GM19025 (cell line): Measurements from ENCODE around the gene GATAD2B.
"Not testable (repeated sequence)": the region's sequence is repeated elsewhere in the genome, so short reads cannot be mapped to it uniquely, and the experiment has no call there.

Experiments
- ATAC-seq: cut with Tn5 transposase; IDR thresholded peaks from one replicate; pipeline ENCODE4 v1.9.1; 2021; ENCODE audit warnings: mild to moderate bottlenecking, low read depth, moderate library complexity; ENCODE audit not compliant: unreplicated experiment

Gene GATAD2B

DNA sequence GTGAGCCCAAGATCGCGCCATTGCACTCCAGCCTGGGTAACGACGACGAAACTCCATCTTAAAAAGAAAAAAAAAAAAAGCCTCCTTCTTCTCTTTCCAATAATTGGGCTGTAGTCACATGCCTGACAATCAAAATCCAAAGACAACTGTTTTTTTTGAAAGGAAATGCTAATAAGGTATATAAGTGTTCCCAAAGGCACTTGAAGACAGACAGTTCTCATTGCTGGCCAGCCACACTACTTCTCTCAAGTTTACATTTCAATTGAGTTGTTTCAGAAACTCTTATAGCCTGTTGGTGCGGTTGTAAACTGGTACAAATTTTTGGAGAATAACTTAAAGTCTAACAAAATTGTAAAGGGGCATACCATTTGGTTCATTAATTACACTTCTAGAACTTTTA, 23.3 kb downstream of the GATAD2B start:
- ATAC-seq: no peak

DNA sequence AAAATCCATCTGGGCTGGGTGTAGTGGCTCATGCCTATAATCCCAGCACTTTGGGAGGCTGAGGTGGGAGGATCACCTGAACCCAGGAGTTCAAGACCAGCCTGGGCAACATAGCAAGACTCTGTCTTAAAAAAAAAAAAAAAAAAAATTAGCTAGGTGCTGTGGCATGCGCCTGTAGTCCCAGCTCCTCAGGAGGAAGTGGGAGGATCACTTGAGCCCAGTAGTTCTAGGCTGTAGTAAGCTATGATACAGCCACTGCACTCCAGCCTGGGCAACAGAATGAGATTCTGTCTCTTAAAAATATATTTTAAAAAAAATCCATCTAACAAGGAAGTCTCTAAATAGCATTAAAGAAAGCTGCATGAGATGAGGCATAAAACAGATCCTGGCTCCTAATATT, 26.9 kb downstream of the GATAD2B start:
- not testable (repeated sequence) for ATAC-seq

DNA sequence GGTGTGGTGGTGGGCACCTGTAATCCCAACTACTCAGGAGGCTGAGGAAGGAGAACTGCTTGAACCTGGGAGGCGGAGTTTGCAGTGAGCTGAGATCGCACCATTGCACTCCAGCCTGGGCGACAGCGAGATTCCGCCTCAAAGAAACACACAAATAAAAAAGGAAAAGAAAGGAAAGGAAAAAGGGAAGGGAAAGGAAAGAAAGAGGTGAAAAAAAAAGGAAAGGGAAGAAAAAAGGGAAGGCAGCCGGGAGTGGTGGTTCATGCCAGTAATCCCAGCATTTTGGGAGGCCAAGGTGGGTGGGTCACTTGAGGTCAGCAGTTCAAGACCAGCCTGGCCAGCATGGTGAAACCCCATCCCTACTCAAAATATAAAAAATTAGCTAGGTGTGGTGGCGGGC, 31.7 kb downstream of the GATAD2B start:
- ATAC-seq: not testable (repeated sequence)

DNA sequence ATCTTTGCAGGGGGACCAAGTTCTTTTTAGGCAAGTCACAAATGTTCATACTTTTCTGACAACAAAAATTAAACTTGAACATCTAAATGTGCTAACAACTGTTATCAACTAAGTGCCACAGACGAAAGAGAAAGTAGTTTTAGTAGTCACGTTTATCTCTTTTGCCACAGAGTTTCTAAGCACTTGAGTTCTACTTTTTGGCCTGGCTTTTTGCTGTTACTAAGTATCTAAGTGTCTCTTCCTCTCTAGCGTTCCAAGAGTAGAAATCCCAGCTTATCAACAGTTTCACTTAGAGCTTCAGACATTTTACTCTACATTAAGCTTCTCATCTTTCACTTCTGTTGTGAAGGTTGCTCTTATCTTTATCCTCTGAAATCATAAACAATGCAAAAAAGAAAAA, 34.2 kb downstream of the GATAD2B start:
- no peak for ATAC-seq

DNA sequence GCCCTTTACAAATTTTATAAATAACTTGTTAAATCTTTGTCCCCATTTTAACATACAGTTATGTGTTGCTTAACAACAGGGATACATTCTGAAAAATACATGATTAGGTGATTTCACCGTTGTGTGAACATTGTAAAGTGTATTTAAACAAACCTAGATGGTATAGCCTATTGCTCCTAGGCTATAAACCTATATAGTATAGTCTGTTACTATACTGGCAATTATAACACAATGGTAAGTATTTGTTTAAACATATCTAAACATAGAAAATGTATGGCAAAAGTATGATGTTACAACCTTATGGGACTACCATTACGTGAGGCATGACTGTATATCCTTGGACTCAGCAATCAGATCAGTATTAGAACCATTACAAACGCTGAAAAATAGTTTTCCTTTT, 36.6 kb downstream of the GATAD2B start:
- no peak for ATAC-seq

DNA sequence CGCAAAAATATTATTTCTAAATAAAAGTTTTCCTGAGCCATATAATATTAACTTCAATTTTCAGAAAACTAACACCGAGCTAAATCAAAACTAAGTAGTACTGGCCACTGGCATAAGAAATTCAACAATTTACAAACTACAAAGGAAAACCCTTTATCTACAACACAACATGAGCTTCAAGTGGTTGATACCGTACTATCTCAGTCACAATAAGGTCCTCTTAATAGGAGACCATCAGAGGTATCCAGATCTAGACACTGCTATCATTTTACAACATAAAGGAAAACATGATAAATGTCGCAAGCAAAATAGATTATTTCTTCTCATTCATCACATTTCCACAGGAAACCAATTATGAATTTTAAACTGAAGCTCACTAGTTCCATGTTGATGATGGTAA, 39.5 kb downstream of the GATAD2B start:
- ATAC-seq: no peak

DNA sequence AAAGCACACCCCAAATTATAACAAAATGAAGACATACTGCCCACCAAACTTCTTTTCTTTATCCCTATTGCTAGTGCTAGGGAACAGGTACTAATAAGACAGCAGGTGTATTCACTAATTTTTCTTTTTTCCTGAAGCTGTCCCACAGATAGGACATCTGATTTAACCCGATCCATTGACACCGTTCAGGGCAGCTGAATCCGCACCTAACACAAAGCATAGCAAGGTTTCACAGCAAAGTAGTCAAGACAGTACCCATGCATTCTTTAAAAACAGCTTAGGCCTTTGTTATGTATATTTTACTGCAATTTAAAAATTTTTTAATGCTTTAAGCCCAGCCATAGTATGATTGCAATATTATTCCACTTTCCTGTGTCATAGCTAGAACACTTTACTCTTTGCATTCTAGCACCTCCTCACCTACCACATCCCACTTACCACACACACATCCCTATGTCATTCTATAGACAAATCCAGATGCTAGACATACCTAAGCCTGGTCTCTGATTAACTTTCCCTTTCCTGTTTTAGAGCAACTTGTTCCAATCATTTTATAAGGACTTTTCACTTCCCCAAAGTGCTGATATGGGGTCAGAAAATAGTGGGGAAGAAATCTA, 40.4 kb downstream of the GATAD2B start:
- ATAC-seq: no peak

DNA sequence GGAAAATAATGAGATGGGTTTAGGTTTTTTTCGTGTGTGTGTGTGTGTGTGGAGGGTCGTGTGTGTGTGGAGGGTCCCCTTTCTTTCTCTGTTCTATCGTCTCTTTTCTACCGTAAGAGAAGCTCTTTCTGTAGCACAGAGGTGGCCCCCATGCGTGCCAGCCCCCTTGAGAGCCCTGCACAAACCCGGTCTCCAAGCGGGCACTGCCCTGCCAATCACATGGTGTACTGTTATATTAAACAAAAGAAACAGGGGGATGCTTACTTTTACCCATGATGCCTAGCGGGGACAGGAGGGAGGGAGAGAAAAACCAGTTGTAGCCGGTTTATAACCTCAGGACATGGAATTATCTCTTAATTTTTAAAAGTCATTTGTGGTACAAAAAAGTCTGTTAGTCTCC, 41.0 kb downstream of the GATAD2B start:
- no peak for ATAC-seq

DNA sequence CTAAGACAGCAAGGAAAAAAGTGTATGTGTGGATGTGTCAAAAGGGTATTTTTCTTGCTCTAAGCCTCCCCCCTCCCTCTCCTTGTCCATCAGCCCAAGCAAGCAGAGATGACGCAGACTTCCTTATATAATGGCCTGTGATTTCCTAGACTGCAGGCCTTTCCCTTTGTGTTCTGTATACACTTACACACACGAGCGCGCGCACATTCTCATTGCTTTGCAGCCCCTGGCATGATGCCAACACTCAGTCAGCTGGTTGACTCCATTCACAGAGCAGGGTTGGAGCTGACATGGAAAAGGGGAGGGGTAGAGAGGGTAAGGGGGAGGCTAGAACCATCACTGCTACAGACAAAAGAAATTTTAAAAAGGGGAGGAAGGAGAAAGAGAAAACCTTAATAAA, 41.8 kb downstream of the GATAD2B start:
- no peak for ATAC-seq

DNA sequence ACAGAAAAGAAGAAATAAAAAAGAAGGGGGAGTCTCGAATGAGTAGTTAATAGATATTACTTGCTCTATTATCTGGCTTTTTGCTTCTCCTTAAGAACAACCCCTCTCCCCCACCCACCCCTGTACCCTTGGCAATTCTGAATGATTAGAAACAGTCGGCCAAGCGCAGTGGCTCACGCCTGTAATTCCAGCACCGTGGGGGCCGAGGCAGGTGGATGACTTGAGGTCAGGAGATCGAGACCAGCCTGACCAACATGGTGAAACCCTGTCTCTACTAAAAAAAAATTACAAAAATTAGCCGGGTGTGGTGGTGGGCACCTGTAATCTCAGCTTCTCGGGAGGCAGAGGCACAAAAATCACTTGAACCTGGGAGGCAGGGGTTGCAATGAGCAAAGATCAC, 42.7 kb downstream of the GATAD2B start:
- no peak for ATAC-seq

DNA sequence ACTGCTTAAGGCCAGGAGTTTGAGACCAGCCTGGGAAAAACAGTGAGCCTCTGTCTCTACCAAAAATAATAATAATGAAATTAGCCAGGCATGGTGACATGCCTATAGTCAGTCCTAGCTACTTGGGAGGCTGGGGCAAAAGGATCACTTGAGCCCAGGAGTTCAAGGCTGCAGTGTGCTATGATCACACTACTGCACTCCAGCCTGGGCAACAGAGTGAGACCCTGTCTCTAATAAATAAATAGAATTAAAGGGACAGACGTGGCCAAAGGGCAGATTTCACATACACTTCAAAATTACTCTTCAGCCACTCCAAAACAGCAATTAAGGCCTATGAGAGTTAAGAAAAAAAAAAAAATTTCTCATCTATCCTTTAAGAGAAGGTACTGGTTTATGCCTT, 45.7 kb downstream of the GATAD2B start:
- ATAC-seq: no peak

DNA sequence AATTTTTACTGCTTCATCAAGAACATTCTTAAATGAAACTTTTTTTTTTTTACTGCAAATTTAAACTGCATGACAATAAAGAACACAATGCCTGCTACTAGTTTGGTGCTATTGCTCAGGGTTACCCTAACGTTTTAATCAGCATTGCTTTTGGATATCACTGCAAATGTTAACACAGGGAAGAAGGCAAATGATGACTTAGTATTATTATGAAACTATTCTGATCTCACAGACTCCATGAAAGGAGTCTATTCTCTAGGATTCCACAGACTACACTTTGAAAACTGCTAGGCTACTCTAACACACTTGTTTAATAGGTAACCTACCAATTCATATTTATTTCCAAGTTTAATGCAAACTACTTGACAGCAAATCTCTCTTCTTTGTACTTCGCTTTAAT, 49.8 kb downstream of the GATAD2B start:
- ATAC-seq: no peak

DNA sequence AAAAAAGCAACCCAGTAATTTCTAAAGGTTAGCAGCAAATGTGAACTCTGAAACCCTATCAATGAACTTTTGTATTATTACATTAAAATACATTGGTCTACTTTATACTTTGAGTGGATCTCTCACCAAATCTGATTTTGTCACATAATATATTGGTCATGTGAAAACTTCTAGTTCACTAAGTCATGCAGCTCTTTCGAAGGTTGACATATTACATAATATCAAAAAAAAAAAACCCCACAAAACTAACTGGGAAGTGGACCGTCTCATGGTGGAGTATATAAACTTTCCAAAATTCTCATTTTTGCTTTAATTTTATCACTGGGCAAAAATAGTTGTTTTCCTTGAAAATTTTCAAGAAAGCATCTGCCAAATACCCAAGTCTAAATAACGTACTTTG, 50.4 kb downstream of the GATAD2B start:
- ATAC-seq: no peak

DNA sequence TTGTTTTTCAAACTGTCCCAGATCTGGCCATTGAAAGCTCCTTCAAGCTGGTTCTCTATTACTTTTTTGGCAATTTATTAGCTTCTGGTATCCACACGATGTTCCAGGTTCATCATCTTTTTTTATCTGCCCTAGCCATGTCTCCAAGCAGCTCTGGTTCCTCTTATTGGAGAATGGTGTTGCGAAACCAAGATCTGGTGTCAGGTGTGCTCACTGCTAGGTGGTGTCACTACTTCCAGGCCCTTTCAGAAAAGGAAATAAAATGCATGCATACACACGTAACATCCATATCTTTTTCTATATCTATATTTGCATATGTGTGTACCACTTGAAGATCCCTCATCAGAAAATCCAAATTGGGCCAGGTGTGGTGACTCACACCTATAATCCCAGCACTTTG, 53.3 kb downstream of the GATAD2B start:
- ATAC-seq: no peak

DNA sequence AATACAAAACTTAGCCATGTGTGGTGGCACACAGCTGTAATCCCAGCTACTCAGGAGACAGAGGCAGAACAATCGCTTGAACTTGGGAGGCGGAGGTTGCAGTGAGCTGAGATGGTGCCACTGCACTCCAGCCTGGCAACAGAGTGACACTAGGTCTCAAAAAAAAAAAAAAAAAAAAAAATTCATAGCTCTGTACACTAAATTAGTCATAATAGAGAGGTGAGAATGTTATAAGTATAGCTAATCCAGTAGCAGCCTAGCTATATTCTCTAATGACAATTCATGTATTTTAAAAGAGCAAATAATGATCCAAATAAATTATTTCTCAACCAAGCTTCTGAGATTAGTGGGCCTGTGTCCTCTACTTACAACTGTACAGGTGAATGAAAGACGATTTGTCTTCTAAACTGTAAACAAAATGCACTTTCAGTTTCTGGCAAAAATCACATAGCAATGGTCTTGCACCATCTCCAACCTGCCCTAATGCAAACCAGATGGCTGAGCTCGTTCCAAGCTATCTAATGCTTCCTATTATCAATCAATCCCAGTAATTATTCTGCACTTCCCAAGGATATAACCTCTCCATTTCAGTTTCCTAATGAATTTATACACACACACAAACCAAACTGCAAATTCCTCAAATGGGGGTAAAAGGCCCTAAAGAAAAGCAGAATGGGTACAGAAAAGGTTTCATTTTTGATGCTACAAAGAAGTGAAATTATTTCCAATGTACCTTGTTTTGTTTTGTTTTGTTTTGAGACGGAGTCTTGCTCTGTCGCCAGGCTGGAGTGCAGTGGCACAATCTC, 56.5 kb downstream of the GATAD2B start:
- no peak for ATAC-seq

DNA sequence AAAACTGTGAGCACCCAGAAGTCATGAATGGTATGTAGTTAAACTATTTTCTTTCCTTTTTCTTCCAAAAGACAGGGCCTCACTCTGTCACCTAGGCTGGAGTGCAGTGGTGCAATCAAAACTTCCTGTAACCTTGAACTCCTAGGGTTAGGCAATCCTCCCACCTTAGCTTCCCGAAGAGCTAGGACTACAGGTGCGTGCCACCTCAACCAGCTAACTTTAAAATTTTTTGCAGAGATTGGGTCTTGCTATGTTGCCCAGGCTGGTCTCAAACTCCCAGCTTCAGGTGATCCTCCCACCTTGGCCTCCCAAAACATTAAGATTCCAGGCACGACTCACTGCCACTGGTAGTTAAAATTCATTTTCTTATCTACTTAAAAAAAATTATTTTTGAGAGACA, 62.5 kb downstream of the GATAD2B start:
- no peak for ATAC-seq

DNA sequence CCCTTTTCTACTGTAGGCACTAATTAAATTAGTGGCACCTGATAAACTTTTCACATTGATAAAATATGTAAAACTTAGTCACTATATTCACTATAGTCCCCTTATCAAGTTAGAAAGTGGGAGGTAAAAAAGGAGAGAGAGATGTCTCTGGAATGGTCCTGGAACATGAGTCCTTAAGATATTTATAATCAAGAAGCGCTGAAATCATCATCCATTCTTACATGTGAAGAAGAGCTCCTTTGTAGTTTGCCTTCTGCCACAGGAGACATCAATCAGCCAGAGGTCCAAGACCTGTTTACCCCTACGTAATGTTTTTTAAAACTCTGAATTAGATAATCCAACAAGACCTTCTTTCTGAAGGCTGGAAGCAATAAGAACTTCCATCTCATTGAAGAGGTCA, 65.3 kb downstream of the GATAD2B start:
- no peak for ATAC-seq

DNA sequence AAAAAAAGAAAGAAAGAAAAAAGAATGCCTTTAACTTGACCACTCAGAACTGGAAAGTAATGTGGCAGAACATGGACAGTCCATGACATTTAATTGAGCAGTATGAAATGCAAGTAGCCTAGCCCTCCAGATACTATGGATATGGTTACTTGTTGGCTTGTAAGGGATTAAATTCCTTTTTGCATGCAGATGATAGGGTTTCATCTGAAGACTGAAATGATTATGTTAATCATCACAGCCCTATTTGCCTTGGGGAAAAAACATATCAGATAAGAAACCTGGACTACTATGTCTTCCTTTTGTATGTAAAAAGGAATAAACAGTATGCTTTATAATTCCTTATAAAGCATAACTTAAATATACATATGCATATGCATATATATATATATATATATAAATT, 66.0 kb downstream of the GATAD2B start:
- no peak for ATAC-seq

DNA sequence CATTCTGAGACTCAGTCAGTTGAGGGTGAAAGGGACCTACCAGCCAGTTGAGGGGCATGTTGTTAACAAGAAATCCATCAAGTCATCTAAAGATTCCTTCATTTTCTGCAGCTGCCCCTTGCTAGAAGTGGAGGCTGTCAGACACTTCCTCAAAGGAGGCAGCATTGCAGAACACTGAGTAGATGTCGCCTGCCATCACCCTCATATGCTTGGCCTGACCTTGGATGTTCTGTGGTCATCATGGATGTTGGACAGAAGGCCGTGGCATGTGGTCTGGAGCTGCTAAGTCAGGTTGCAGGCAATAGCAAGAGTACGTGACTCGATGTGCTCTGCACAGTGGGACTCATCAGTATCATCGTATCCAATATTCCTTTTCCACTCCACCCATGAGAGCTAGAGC, 70.6 kb downstream of the GATAD2B start:
- ATAC-seq: no peak

DNA sequence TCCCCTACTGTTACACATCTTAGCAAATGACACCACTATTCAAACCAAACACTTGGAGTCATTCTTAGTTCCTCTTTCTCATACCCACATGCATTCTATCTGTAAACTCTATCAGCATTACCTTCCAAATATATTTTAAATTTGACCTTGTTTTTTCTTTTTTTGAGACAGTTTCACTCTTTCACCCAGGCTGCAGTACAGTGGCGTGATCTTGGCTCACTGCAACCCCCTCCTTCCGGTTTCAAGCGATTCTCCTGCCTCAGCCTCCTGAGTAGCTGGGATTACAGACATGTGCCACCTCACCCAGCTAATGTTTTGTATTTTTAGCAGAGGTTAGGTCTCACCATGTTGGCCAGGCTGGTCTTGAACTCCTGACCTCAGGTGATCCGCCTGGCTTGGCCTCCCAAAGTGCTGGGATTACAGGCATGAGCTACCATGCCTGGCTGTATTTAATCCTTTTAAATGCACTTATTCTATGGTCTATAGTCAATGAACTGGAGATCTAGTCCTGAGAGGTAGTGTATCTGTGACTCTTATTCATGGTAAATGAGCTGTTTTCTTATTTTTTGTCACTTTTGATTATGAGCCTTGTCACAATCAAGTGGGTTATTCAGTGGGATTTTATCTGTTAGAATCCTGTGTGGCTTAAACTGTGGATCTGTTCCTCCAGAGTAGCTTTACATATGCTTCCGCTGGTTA, 73.1 kb downstream of the GATAD2B start:
- peak; percentile 67 for ATAC-seq

DNA sequence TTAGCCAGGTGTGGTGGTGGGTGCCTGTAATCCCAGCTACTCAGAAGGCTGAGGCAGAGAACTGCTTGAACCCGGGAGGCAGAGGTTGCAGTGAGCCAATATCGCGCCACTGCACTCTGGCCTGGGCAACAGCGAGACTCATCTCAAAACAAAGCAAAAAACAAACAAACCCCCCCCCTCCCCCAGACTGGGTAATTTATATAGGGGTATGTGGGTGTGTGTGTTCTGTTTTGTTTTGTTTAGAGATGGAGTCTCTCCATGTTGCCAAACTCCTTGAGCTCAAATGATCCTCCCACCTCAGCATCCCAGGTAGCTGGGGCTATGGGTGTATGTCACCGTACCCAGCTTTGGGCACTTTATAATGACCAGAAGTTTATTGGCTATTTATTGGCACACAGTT, 74.0 kb downstream of the GATAD2B start:
- ATAC-seq: no peak

DNA sequence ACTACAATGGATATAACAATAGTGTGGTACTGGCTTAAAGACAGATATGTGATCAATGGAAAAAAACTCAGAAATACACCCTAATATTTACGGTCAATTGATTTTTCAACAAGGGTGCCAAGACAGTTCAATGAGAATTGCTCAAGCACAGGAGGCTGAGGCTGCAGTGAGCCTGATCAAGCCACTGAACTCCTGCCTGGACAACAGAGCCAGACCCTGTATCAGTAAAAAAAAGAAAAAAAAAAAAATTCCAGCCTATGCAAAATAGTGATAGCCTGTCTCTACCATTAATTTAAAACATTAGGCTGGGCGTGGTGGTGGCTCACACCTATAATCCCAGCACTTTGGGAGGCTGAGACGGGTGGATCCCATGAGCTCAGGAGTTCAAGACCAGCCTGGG, 77.6 kb downstream of the GATAD2B start:
- no peak for ATAC-seq
